SK-N-SH treated with all-trans-retinoic acid at 6 μM for 48 hours (cell line): ENCODE measurements around the gene ANKFN1.

Experiments
- ATAC-seq: fragments of 200-7000 bp; cut with Tn5 transposase; 3 replicates; pipeline ENCODE4 v1.9.1; 2020; ENCODE audit warnings: mild to moderate bottlenecking, moderate library complexity
- ARNTL ChIP-seq: fragments of 450-650 bp; formaldehyde crosslinking; IDR thresholded peaks from 2 replicates; pipeline ENCODE4 v1.5.0; 2020; ENCODE audit warnings: low read depth, mild to moderate bottlenecking, moderate library complexity, borderline replicate concordance
- CREB5 ChIP-seq: fragments of 250-450 bp; sonication (Bioruptor Pico); IDR thresholded peaks from 2 replicates; pipeline ENCODE4 v1.5.1; 2020; ENCODE audit warnings: low read depth, mild to moderate bottlenecking, moderate library complexity
- CSDC2 ChIP-seq: fragments of 250-450 bp; sonication (Bioruptor Pico); IDR thresholded peaks from 2 replicates; pipeline ENCODE4 v1.5.0; 2020; ENCODE audit warnings: mild to moderate bottlenecking, moderate library complexity
- CSRNP3 ChIP-seq: fragments of 250-450 bp; sonication (Bioruptor Pico); IDR thresholded peaks from 2 replicates; pipeline ENCODE4 v1.5.1; 2021; ENCODE audit warnings: mild to moderate bottlenecking, moderate library complexity
- ESRRG ChIP-seq: fragments of 250-450 bp; sonication (Bioruptor Pico); IDR thresholded peaks from 2 replicates; pipeline ENCODE4 v1.6.1; 2021; ENCODE audit warnings: mild to moderate bottlenecking
- ISL1 ChIP-seq: fragments of 250-450 bp; sonication (Bioruptor Pico); IDR thresholded peaks from 2 replicates; pipeline ENCODE4 v2.1.2; 2022; ENCODE audit warnings: mild to moderate bottlenecking, moderate library complexity
- OSR1 ChIP-seq: fragments of 250-450 bp; sonication (Bioruptor Pico); IDR thresholded peaks from 2 replicates; pipeline ENCODE4 v1.8.0; 2022; ENCODE audit warnings: moderate library complexity, mild to moderate bottlenecking, inconsistent platforms
- PATZ1 ChIP-seq: fragments of 250-450 bp; sonication (Bioruptor Pico); IDR thresholded peaks from 2 replicates; pipeline ENCODE4 v1.8.0; 2020; ENCODE audit warnings: mild to moderate bottlenecking, moderate library complexity, borderline replicate concordance
- POU6F1 ChIP-seq: fragments of 250-450 bp; sonication (Bioruptor Pico); IDR thresholded peaks from 2 replicates; pipeline ENCODE4 v1.8.0; 2021; ENCODE audit warnings: low read depth, mild to moderate bottlenecking, moderate library complexity, borderline replicate concordance
- PPARA ChIP-seq: fragments of 250-450 bp; sonication (Bioruptor Pico); IDR thresholded peaks from 2 replicates; pipeline ENCODE4 v1.5.0; 2020; ENCODE audit warnings: mild to moderate bottlenecking, borderline replicate concordance
- RARB ChIP-seq: fragments of 250-450 bp; sonication (Bioruptor Pico); IDR thresholded peaks from 2 replicates; pipeline ENCODE4 v1.8.0; 2021; ENCODE audit warnings: mild to moderate bottlenecking, moderate library complexity
- SNAI2 ChIP-seq: fragments of 250-450 bp; sonication (Bioruptor Pico); IDR thresholded peaks from 2 replicates; pipeline ENCODE4 v1.5.0; 2020; ENCODE audit warnings: mild to moderate bottlenecking, moderate library complexity
- TOX ChIP-seq: fragments of 250-450 bp; sonication (Bioruptor Pico); IDR thresholded peaks from 2 replicates; pipeline ENCODE4 v1.8.0; 2021; ENCODE audit warnings: mild to moderate bottlenecking, moderate library complexity, borderline replicate concordance
- TSHZ2 ChIP-seq: fragments of 250-450 bp; sonication (Bioruptor Pico); IDR thresholded peaks from 2 replicates; pipeline ENCODE4 v1.5.0; 2020; ENCODE audit warnings: mild to moderate bottlenecking, moderate library complexity
- ZC3H10 ChIP-seq: fragments of 250-450 bp; sonication (Bioruptor Pico); IDR thresholded peaks from 2 replicates; pipeline ENCODE4 v1.5.1; 2021; ENCODE audit warnings: mild to moderate bottlenecking, moderate library complexity
- ZFP3 ChIP-seq: fragments of 250-450 bp; sonication (Bioruptor Pico); IDR thresholded peaks from 2 replicates; pipeline ENCODE4 v1.5.0; 2020; ENCODE audit warnings: mild to moderate bottlenecking, moderate library complexity
- ZFP30 ChIP-seq: fragments of 450-650 bp; formaldehyde crosslinking; IDR thresholded peaks from 2 replicates; pipeline ENCODE4 v1.5.0; 2022; ENCODE audit warnings: mild to moderate bottlenecking, moderate library complexity
- ZNF565 ChIP-seq: fragments of 450-650 bp; formaldehyde crosslinking; conservative IDR thresholded peaks from 2 replicates; pipeline ENCODE4 v1.5.0; 2020; ENCODE audit warnings: low read depth, mild to moderate bottlenecking, moderate library complexity
- ZNF70 ChIP-seq: fragments of 450-650 bp; formaldehyde crosslinking; IDR thresholded peaks from 2 replicates; pipeline ENCODE4 v1.5.0; 2020; ENCODE audit warnings: mild to moderate bottlenecking, moderate library complexity
- ZNF8 ChIP-seq: fragments of 450-650 bp; formaldehyde crosslinking; IDR thresholded peaks from 2 replicates; pipeline ENCODE4 v1.5.0; 2020; ENCODE audit warnings: mild to moderate bottlenecking, moderate library complexity

ANKFN1 gene

GRCh38 chr17:56148333-56148732, 4.9 kb upstream of the ANKFN1 start:
- no peak for TF ChIP-seq ZNF565 (CRISPR knock-in tag)
- TF ChIP-seq OSR1: no peak
- no peak for TF ChIP-seq ZFP30 (CRISPR knock-in tag)
- no peak for TF ChIP-seq ISL1
- no peak for TF ChIP-seq ZFP3 (CRISPR knock-in tag)
- no peak for TF ChIP-seq TSHZ2
- TF ChIP-seq RARB (CRISPR knock-in tag): no peak
- no peak for TF ChIP-seq ZC3H10 (CRISPR knock-in tag)
- TF ChIP-seq CREB5 (CRISPR knock-in tag): no peak
- no peak for TF ChIP-seq ESRRG
- no peak for TF ChIP-seq ZNF8 (CRISPR knock-in tag)
- no peak for TF ChIP-seq POU6F1 (CRISPR knock-in tag)
- TF ChIP-seq ZNF70 (CRISPR knock-in tag): no peak
- no peak for TF ChIP-seq CSDC2 (CRISPR knock-in tag)
- TF ChIP-seq SNAI2: no peak
- TF ChIP-seq ARNTL (CRISPR knock-in tag): no peak
- TF ChIP-seq PATZ1 (CRISPR knock-in tag): no peak
- no peak for TF ChIP-seq PPARA
- ATAC-seq: no peak

- TF ChIP-seq ARNTL (CRISPR knock-in tag) (no peak), TOX (CRISPR knock-in tag) (no peak), ZNF70 (CRISPR knock-in tag) (no peak), PPARA (no peak), CREB5 (CRISPR knock-in tag) (no peak), OSR1 (no peak), CSDC2 (CRISPR knock-in tag) (no peak), ZNF8 (CRISPR knock-in tag) (no peak), ISL1 (no peak), RARB (CRISPR knock-in tag) (no peak), TSHZ2 (no peak), CSRNP3 (CRISPR knock-in tag) (no peak), ZC3H10 (CRISPR knock-in tag) (no peak), ZFP3 (CRISPR knock-in tag) (no peak)
- peak; percentile 62 for ATAC-seq
These were observed 3.8 kb upstream of the ANKFN1 start for GRCh38 chr17:56149266-56150036.
